DND-41 (cell line): ENCODE measurements around the gene RASSF8.

Source experiments
- EZH2 ChIP-seq: IDR thresholded peaks from 3 replicates; pipeline ENCODE4 v1.6.1; 2012; ENCODE audit warnings: borderline replicate concordance, low read depth, mild to moderate bottlenecking, moderate library complexity, low read length, inconsistent platforms; ENCODE audit not compliant: severe bottlenecking
- TF ChIP-seq, protein P1 (sequence below): IDR thresholded peaks from 2 replicates; pipeline ENCODE4 v1.5.1; 2012; ENCODE audit warnings: borderline replicate concordance, low read length, moderate library complexity, mild to moderate bottlenecking; ENCODE audit not compliant: poor library complexity, severe bottlenecking; ENCODE audit errors: extremely low read depth

DNA sequence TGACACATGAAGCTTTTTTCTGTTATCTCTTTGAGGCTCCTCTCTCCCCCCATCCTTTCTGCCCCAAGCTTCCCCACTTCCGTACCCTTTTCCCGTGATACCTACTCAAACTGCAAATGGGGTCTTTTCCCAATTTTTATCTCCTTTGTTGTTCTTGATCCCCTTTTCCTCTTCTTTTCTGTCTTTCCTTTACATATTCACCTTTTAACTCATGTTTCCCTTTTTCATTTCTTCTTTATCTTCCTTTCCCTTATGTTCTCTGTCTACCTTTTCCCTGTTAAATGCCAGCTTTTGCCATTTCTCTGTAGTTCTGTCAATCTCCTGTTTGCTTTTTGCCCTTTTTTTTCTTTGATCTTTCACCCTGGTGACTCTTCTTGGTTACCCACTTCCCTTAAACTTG lies 168.9 kb downstream of the RASSF8 start:
- TF ChIP-seq, protein P1, sequence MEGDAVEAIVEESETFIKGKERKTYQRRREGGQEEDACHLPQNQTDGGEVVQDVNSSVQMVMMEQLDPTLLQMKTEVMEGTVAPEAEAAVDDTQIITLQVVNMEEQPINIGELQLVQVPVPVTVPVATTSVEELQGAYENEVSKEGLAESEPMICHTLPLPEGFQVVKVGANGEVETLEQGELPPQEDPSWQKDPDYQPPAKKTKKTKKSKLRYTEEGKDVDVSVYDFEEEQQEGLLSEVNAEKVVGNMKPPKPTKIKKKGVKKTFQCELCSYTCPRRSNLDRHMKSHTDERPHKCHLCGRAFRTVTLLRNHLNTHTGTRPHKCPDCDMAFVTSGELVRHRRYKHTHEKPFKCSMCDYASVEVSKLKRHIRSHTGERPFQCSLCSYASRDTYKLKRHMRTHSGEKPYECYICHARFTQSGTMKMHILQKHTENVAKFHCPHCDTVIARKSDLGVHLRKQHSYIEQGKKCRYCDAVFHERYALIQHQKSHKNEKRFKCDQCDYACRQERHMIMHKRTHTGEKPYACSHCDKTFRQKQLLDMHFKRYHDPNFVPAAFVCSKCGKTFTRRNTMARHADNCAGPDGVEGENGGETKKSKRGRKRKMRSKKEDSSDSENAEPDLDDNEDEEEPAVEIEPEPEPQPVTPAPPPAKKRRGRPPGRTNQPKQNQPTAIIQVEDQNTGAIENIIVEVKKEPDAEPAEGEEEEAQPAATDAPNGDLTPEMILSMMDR: no peak
- TF ChIP-seq EZH2: no peak
